Activated effector memory CD4-positive, alpha-beta T cell treated with Interleukin-2 at 50 U/mL for 16 hours (primary cell): ENCODE measurements around the gene CCDC178.
"Not testable (repeated sequence)": the region's sequence is repeated elsewhere in the genome, so short reads cannot be mapped to it uniquely, and the experiment has no call there.

Experiments used
- DNase-seq: peaks from one replicate; pipeline ENCODE4 v3.0.0-alpha.2; 2020

CCDC178 gene

DNA sequence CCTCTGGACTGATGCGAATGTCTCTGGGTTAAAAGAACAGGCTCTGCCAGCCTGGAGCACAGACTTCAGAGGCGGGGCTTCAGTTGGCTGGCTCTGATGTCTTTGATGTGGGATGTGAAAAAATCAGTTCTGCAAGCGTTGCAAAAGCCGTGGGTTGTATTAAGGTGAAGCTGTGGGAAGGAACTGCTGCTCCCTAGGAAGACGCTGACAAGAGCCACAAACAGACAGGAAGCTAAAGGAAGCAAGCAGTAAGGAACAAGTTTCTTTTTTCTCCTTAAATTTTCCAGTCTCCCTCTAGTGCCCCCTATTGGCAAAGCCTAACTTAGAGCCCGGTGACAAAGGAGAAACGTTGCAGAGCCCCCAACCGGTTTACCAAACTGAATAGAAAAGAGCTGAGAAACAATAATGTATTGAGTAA lies 239.0 kb downstream of the CCDC178 start:
- DNase-seq: no peak

DNA sequence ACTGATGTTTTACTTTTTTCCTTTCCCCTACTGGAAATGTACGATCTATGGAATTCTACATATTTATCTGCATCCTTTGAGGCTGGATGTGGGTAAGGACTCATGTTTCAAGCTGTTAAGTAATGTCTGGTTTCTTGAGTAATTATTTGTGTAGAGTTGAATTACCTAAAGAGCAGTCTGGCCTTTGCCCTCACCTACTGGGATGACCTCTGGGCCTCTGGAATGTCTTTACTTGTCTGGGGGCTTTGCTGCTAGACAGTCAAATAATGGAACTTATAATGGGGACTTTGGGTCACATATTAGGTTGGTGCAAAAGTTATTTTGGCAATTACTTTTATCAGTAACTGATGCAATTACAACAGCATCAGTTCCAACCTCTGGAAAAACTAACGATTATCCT lies 244.7 kb downstream of the CCDC178 start:
- no peak for DNase-seq

DNA sequence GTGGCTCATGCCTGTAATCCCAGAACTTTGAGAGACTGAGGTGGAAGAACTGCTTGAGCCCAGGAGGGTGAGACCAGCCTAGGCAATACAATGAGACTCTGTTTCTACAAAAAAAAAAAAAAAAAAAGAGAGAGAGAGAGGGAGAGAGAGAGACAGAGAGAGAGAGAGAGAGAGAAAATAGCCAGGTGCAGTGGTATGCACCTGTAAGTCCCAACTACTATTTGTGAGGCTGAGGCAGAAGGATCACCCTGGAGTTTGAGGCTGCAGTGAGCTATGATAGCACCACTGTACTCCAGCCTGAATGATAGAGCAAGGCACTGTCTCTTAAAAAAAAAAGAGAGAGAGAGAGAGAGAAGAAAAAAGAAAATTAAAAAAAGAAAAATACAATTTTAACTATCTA lies 245.7 kb downstream of the CCDC178 start:
- DNase-seq: no peak

DNA sequence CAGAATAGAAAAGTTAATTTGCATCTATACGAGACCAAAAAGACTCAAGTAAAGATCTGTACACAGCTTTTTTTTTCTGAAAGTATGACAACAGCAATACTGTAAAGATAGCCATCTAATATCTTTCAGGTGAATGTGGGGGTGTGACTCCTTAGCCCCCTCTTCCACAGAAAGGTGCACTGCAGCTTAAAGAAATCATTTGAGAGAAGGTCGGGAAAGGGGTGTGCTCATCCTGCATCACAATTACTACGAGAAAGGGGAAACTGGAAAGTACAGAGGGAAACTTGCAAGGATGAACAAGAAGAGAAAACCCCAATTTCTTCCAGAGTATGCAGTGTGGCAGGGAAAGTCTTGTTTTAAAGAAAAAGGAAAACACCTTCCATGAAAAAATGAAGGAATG lies 255.6 kb downstream of the CCDC178 start:
- DNase-seq: no peak

DNA sequence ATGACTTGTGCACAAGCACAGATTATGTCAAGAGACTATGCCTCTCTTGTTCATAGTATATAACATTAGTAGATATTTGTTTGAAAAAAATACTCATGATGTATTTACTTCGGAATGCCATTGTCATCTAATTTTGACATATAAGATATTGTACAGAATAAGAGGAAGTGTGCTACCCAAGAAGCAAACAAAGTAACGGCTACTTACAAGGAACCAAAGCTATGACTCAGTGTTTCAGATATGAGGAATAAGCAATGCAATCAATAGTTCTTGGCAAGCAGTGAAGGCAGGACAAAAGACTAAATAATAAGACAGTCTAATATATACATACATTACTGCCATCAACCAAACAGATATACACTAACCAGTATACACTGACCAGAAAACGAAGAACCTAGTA lies 256.3 kb downstream of the CCDC178 start:
- no peak for DNase-seq

DNA sequence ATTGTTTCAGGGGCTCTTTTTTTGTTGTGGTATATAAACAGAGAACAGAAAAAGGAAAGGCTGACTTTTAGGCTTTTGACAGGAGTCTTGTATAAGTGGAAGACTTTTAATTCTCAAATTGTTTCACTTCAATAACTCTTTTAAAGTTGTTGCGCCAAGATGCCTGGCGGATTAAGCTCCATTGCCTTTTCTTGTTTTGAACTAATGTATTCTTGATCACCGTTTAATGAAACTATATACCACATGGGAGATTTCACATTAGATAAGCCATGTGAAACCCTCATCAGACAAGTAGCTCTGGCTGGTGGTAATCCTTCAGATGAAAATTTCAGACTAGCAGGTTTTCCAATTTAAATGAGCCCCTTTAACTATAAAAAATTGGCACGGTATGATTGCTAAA lies 257.4 kb downstream of the CCDC178 start:
- DNase-seq: no peak

DNA sequence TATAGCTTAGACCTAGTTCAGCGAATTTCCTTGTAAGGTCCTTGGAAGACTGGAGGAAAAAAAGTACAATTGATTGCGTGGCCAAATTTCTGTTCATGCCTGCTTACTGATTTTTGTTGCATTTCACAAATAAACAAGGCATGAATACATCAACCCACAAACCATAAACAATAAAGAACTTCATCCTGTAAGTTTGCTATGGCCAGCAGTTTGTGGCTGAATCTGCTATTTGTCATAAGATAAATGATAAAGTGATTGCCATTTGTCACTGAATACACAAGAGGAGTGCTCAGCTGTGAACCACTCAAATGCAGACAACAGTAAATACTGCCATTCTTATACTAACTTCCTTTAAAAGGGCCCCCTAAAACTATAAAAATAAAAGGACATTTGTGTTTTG lies 259.5 kb downstream of the CCDC178 start:
- DNase-seq: no peak

DNA sequence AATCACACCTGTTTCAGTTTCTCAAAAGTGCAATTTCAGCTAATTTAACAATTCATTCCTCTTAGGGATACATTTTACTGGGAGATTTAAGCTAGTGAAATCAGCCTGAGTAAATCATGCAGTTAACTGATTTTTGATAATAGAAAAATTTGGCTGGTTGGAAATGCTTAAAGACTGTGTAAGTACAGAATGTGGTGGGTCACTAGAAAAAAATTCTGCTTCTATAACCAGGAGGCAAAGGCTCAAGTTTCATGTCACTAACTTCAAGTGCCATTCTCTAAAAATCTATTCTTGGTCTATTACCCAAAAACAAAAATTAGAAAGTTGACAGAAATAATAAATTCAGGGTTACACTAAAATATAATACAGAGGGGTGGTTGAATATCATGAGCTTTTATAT lies 271.3 kb downstream of the CCDC178 start:
- no peak for DNase-seq

DNA sequence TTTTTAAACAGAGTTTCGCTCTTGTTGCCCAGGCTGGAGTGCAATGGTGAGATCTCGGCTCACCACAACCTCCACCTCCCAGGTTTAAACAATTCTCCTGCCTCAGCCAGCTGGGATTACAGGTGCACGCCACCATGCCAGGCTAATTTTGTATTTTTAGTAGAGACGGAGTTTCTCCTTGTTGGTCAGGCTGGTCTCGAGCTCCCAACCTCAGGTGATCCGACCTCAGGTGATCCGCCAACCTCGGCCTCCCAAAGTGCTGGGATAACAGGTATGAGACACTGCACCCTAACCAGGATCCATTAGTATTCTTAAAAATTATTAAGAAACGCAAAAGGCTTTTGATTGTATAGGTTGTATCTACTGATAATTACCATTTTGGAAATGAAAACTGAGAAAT lies 276.4 kb downstream of the CCDC178 start:
- not testable (repeated sequence) for DNase-seq

DNA sequence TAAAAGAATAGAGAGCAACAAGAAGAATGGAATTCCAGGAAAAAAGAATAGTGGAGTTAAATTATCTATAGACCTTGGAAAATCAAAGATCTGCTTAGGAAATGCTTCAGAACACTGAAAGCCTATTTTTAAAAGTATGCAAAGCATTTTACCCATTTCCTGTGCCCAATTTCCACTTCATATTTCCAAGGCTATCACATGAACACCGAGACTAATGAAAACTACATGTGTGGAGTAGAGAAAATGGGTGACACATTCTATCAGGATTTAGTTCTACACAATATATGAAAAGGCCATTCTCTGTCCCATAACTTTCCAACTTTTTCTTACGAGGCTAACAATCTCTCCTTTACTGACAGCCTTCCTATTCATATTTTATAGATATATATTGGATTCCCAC lies 279.4 kb downstream of the CCDC178 start:
- DNase-seq: no peak

DNA sequence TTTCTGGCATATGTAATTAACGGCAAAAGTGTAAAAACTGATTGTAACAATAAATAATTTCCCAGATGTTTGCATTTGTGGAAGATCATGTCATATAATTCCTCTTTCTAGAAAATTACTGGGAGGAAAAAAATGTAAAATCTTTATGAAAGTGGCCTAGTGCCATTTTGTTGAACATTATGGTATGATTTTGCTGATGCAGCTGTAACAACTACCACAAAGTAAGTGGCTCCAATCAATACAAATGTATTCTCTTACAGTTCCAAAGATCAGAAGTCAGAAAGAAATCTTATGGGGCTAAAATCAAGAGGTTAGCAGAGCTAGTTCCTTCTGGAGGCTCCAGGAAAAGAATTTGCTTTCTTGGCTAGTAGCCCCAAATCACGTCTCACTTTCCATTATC lies 281.4 kb downstream of the CCDC178 start:
- no peak for DNase-seq

DNA sequence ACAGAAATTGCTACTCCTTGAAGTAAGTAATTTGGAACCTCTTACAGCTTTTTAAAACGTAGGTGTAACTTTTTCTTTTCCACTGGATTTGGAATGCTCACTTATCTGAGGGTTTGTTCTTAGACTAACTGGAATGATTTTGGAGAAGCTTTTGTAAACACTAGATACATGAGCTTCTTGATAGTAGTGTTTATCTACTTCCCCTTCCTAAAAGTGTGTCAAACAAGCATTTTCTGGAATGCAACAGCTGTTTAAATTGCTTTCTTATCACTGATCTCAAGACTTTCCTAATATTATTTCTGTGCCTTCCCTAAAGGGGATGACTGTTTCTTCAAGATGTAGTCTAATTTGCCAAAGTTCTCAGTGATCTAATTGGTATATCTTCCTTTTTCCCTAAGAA lies 282.6 kb downstream of the CCDC178 start:
- DNase-seq: no peak

DNA sequence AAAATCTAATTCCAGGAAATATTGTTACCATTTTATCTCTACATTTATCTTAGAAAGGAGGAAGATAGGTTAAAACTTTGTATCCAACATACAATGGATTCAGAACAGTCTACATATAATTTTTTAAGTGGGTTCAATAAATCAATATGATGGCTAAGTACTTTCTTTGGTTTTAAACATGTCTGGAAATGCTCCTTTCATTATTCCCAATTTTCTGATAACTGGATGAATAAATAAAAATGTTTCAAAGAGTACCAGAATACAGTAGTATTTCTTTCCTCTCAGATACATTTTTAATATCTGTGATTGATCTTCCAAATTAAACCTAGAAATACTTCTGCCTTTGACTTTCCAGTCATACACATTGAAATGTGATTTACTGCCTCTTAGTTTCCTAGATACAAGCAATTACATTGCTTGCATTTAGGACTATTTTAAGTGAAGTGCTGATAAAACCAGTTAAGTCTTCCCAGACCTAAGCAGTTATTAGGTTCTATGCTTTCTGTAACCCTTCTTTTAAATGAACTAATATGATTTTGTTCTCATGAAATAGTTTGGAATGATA lies 283.5 kb downstream of the CCDC178 start:
- no peak for DNase-seq

DNA sequence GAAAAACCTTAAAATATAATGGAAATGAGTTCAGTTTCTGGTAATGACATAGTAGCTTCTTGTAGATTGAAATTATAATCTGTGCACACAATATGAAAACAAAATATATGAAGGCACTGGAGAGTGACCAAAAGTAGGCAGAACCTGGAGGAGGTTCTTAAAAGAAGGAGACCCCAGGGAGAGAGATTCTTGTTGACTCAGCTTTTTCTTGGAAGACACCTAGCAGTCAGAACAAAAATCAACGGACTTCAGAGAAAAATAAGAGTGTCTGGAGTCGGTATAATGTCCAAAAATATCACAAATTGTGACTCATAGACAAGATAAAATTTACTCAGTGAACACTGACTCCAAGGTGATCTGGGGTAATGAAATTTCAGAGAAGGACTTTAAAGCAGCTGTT lies 286.5 kb downstream of the CCDC178 start:
- no peak for DNase-seq

DNA sequence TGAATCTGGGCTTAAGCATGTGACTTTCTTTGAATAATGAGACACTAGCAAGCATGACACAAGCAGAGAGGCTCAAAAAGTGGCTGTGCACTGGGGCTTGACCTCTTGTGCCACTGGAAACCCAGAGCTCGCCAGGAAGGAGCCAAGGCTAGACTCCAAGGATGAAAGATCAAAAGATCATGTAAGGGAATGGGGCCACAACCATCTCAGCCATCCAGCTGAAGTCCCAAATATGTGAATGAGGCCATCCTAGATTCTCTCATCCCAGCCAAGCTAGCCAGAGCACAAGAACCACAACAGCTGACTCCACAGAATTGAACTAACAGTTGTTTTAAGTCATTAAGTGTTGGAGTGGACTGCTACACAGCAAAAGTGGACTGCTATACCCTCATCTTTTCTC lies 288.1 kb downstream of the CCDC178 start:
- DNase-seq: no peak

DNA sequence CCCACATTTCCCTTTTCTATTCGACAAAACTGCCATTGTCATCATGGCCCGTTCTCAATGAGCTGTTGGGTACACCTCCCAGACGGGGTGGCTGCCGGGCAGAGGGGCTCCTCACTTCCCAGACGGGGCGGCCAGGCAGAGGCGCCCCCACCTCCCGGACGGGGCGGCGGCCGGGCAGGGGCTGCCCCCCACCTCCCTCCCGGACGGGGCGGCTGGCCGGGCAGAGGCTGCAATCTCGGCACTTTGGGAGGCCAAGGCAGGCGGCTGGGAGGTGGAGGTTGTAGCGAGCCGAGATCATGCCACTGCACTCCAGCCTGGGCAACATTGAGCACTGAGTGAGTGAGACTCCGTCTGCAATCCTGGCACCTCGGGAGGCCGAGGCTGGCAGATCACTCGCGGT lies 292.7 kb downstream of the CCDC178 start:
- not testable (repeated sequence) for DNase-seq

DNA sequence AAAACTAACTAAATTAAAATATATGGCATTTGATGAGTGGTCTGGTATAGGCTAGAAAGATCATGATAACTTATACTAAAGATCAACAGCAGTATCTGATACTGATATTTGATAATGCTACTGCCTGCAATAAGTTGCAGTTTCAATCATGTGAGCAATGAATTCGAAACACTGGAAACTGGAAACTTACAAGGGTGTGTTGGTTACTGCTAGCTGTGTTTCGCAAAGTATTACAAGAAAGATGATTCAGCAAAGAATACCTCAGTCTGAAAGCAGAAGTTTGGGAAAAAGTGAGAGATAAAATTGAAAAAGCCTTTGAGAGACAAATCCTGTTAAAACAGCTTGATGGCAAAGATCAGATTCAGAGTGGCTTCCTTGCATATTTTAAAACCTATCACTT lies 294.5 kb downstream of the CCDC178 start:
- no peak for DNase-seq

DNA sequence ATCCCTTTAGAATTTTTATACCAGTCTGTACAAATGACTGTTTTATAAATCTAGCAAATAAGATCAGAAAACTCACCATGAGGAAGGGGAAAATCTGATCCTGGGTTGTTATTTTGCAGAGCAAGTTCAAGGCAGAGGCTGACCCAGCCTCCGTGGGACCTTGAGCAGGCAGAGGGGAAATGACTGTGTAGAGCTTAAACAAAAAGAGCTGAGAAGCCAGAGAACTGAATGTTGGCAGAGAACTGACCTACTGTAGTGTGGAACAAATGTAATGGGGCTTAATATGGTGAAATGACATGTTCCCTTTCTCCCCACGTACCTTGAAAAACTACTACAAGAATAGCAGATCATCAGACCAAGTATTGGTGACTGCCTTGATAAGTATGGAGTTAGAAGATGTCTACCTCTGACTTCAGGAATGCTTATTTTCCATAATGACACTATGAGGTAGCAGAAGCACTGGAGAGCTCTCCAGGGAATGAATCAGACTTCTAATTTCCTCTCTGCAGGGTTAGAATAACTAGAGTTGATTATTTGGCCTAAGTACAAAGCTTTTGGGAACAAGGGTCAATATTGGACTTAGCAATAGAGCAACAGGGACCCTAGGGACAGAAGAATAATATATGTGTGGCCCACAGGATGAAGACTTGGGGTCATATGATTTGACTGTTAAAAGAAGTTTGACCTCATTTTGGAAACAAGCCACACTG lies 304.4 kb downstream of the CCDC178 start:
- DNase-seq: no peak

DNA sequence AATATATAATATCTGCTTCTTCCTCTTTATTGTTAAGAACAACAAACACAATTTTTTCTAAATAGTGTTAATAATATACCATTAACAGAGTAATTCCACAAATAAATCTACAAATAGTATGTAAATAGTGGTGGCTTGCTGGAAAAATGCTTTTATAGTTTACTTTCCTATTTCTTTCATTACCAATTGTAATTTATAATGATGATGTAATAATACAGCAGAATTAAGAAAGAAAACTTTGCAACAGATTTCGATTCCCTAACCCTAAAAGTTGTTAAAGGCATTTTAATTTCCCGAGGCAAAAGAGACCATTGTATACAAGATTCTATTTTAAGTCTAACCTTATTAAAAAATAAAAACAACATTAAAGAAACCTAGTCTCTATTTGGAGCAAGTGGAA lies 307.9 kb downstream of the CCDC178 start:
- DNase-seq: no peak

DNA sequence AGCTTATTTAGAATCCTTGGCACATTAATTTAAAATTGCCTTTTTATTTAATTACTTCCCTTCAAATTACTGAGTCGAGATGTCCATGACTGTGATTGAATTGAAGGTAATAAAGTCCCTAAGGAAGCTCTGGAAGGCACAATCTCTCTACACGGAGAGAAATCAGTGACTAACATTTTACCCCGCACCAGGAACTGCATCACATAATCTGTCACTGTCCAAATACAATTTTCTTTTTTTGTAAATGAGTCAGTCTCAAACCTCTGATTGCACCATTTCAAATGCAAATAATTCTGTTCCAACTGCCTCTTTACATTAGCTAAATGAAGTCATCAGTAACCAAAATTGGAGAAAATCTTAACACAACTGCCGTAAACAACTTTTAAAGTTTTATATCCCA lies 311.9 kb downstream of the CCDC178 start:
- no peak for DNase-seq

DNA sequence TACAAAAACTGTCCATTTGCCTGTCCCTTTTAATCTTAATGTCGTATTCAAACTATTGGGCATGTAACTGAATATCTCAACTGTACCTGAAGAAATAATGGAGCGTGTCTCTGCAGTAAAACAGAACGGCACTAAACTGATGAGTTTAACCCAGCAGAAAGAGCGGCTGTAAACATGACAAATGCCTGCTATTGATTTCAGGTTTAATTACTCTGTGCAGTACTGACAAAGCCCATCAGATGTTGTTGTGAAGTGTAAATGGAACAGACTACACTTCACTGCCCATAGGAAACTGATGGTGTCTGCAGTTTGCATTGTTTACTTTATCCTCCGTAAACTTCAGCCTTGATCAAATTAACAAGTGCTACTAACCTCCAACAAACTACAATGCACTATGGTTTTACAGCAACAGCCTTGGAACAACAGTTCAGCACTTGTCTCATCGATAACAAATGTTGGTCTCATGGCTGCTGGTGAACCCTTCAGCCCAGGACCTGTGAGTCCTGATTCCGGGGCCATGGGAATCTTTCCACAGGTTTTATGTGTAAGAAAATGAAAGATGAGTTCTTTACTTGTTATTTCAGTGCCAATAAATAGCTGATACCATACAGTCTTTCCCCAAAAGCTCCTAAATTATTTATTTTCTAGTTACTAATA lies 316.5 kb downstream of the CCDC178 start:
- no peak for DNase-seq

DNA sequence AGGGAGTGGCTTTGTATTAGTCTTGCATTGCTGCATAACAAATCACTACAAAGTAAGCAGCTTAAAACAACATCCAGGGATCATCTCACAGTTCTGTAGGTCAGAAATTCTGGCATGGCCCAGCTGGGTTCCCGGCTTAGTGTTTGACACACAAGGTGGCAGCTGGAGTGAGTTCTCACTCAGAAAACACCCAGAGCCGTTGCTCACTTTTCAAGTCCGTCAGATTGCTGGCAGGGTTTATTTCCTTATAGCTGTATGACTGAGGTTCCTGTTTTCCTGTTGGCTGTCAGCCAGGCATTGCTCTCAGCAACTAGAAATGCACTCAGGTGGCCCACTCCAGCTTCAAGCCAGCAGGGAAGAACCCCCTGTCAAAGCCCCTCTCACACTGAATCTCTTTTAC lies 324.1 kb downstream of the CCDC178 start:
- DNase-seq: no peak

DNA sequence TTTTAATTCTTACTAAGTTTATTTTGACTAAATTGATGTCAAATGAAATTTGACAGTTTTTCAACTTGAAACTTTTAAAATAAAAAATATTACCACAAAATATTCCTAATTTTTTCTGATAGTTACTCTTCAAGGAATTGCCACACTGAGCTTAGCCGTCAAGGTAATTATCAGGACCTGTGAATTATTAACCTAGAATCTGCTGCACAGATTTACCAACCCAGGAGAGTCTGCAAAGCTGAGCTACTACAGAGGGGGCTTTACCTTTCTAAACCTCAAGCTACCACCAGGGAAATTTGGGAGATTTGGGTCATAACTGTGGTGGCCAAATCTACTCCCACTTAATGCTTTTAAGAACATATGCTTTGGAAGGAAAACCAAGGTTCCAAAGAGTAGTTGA lies 324.6 kb downstream of the CCDC178 start:
- no peak for DNase-seq

DNA sequence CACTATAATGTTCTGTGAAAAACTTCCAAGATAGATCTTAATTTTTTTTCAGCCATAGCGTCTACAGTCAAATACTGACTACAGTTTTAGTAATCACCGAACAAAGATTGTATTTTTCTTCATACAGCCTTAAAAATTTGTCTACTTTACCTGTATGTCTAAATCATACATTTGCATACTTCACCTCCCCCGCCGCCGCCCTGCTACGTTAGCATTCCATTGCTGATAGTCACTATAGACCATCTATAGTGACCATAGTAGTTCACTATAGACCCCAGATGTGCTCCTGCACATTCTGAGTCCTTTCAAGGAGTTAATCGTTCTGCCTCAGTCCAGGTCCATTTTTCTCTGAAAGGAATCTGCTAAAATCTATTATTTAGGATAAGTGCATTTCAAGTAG lies 325.0 kb downstream of the CCDC178 start:
- DNase-seq: no peak

DNA sequence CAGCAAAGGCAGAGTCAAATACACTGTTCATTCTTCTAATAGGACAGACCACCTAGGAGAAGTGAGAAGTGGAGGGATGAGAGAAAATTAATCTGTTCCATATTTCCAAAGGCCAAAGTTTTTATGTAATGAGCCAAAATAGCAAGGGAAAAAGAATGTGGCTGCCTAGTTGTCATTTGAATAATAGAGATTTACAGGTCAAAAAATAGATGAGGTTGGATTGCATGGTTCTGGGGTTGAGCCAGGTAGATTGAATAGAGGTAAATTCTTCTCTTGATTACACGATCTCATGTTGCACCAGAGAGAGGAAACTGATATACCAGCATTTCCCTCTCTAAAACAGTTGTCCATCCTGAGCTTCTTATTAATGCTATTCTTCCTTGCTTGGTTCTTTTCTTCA lies 325.8 kb downstream of the CCDC178 start:
- DNase-seq: no peak
